GM12875 (cell line): ENCODE measurements around the gene FLRT2.

Source experiments
- H3K4me3 ChIP-seq: one replicate; pipeline ENCODE4 v1.5.1; 2011; ENCODE audit warnings: low read depth, low read length, control low read depth
- TF ChIP-seq, protein P1 (sequence below): IDR thresholded peaks from 2 replicates; pipeline ENCODE4 v1.5.1; 2011; ENCODE audit warnings: low read depth, mild to moderate bottlenecking, control low read depth, inconsistent platforms, low read length, moderate library complexity, borderline replicate concordance; ENCODE audit not compliant: insufficient read depth

Gene FLRT2

DNA sequence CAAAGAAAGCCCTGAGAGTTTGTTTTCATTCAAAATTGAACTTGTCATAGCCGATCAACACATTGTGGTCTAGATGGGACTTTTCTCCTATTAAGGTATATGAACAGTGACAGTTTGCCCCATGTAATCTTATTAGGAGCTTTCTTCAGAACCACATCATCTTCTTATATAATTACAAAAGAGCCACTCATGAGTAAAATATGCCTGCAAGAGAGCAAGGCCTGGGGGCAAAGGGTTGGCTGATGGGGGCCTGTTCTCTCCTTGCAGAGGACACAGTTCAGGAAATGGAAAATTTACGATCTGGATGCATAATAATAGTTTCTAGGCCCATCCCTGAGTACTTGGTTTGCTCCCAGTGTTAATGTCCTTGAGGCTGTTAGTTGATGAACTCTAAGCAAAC, 87.8 kb downstream of the FLRT2 start:
- H3K4me3 ChIP-seq = no peak overlapping the region
- TF ChIP-seq, protein P1, sequence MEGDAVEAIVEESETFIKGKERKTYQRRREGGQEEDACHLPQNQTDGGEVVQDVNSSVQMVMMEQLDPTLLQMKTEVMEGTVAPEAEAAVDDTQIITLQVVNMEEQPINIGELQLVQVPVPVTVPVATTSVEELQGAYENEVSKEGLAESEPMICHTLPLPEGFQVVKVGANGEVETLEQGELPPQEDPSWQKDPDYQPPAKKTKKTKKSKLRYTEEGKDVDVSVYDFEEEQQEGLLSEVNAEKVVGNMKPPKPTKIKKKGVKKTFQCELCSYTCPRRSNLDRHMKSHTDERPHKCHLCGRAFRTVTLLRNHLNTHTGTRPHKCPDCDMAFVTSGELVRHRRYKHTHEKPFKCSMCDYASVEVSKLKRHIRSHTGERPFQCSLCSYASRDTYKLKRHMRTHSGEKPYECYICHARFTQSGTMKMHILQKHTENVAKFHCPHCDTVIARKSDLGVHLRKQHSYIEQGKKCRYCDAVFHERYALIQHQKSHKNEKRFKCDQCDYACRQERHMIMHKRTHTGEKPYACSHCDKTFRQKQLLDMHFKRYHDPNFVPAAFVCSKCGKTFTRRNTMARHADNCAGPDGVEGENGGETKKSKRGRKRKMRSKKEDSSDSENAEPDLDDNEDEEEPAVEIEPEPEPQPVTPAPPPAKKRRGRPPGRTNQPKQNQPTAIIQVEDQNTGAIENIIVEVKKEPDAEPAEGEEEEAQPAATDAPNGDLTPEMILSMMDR = no peak

DNA sequence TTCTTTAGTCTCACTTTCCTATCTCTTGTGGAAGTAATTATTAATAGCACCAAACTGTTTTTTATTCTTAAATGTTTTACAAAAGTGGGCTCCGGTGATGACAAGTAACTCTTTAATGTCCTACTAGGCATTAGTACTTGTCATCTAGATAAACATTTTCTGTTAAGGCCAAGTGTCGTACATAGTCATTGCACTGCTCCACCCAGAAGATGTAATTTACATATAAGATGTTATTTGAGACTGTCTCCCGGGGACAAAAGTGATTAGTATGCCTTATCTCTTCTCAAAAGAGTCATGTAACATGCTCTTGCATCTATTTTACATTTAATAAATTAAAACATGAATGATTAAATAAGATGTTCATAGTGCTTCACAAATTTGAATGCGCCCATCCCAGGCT, 88.4 kb downstream of the FLRT2 start:
- no peak overlapping the region for H3K4me3 ChIP-seq
- TF ChIP-seq, protein P1 = no peak

DNA sequence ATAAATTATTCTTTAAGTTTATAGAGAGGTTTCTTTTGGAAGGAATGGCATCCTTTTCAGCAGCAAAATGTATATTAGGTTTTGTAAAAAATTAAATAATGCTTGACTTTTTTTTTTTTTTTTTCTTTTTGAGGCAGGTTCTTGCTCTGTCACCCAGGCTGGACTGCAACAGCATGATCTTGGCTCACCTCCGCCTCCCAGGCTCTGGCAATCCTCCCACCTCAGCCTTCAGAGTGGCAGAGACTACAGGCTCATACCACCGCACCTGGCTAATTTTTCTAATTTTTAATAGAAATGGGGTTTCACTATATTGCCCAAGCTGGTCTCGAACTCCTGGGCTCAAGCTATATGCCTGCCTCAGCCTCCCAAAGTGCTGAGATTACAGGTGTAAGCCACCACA, 89.0 kb downstream of the FLRT2 start:
- TF ChIP-seq, protein P1 = no peak
- no peak overlapping the region for H3K4me3 ChIP-seq

DNA sequence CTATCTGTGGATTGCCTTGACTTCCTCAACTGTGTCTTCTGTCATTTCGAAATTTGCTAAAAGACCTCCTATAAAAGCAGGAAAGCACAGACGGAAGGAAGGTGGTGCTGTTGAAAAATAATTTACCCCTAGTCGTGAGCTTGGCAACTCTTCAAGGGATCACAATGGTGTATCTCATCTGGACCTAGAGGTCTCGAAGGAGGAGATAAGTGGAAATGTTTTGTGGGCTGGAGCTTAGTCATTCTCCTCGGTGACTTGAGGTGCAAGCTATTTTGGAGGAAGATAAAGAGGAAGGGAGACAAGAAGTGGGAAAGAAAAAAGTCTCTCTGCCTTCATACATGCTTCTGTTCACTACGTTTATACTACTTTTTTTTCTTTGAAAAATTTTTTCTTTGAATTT, 89.9 kb downstream of the FLRT2 start:
- H3K4me3 ChIP-seq = no peak overlapping the region
- TF ChIP-seq, protein P1 = no peak

DNA sequence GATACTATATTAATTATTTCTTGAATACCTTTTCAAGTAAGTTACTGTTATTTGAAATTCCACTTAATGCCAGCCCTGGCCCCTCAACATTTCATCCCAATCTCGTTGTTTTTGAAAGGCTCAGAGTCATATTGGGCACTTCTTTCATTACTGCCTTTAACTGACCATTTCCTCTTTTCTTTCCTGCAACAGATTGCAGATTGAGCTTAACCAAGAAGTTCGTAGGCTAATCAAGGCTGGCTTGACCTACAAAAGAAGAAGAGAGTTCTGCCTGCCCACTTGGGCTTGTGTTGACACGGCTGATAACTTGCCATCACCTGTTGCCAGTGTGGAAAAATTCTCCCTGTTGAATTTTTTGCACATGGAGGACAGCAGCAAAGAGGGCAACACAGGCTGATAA, 91.0 kb downstream of the FLRT2 start:
- TF ChIP-seq, protein P1 = no peak
- no peak overlapping the region for H3K4me3 ChIP-seq

DNA sequence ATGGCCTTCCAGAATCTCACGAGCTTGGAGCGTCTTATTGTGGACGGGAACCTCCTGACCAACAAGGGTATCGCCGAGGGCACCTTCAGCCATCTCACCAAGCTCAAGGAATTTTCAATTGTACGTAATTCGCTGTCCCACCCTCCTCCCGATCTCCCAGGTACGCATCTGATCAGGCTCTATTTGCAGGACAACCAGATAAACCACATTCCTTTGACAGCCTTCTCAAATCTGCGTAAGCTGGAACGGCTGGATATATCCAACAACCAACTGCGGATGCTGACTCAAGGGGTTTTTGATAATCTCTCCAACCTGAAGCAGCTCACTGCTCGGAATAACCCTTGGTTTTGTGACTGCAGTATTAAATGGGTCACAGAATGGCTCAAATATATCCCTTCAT, 92.2 kb downstream of the FLRT2 start:
- H3K4me3 ChIP-seq = no peak overlapping the region
- TF ChIP-seq, protein P1 = no peak

DNA sequence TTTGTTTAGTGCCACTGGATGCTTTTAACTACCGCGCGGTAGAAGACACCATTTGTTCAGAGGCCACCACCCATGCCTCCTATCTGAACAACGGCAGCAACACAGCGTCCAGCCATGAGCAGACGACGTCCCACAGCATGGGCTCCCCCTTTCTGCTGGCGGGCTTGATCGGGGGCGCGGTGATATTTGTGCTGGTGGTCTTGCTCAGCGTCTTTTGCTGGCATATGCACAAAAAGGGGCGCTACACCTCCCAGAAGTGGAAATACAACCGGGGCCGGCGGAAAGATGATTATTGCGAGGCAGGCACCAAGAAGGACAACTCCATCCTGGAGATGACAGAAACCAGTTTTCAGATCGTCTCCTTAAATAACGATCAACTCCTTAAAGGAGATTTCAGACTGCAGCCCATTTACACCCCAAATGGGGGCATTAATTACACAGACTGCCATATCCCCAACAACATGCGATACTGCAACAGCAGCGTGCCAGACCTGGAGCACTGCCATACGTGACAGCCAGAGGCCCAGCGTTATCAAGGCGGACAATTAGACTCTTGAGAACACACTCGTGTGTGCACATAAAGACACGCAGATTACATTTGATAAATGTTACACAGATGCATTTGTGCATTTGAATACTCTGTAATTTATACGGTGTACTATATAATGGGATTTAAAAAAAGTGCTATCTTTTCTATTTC, 93.2 kb downstream of the FLRT2 start:
- TF ChIP-seq, protein P1 = no peak
- H3K4me3 ChIP-seq = no peak overlapping the region
